Right lobe of liver (tissue), 4 donors: ENCODE results near the gene RSPH10B2.
"Not testable (repeated sequence)": the region's sequence is repeated elsewhere in the genome, so short reads cannot be mapped to it uniquely, and the experiment has no call there.

Source experiments
- CTCF ChIP-seq, 4 donors: fragments of 200-600 bp in 3 of 4; fragments of 450-650 bp in 1 of 4; IDR thresholded peaks; one replicate each; pipeline versions ENCODE4 v1.5.1 to v1.8.0; 2016 to 2022; ENCODE audit warnings: antibody characterized with exemption in 4 of 4, mild to moderate bottlenecking in 2 of 4
- POLR2A ChIP-seq: fragments of 450-650 bp; IDR thresholded peaks from one replicate; pipeline ENCODE4 v1.6.1; 2017; ENCODE audit warnings: antibody characterized with exemption, mild to moderate bottlenecking
- donor health status: DM: no; HTN: no; CAD: no.
- donor health status: DM: no; HTN: no; CAD: no.
- donor health status: DM: no; HTN: yes; CAD: no.

GRCh38 chr7:6798047-6798446 lies 44.1 kb downstream of the RSPH10B2 start:
- TF ChIP-seq CTCF (IDR thresholded peaks at IDR 0.05); POLR2A: not testable (repeated sequence)
